Common myeloid progenitor, CD34-positive (primary cell): Measurements from ENCODE around the gene UBA52.
"Not testable (repeated sequence)": the region's sequence is repeated elsewhere in the genome, so short reads cannot be mapped to it uniquely, and the experiment has no call there.

Experiments used
- CTCF ChIA-PET: fragments of 350-600 bp; sonication (Branson Sonifier 250); formaldehyde crosslinking; loops from one replicate; lab custom pipeline; 2021; ENCODE audit warnings: antibody characterized with exemption; lab: Charles Lee
- POLR2A ChIA-PET: fragments of 350-600 bp; sonication (Branson Sonifier 250); formaldehyde crosslinking; loops from one replicate; lab custom pipeline; 2021; ENCODE audit warnings: antibody characterized with exemption; lab: Charles Lee
- DNase-seq, 3 donors: peaks; one replicate each; pipeline versions ENCODE4 v3.0.0 to v3.0.0-alpha.2; 2013
- H3K27ac ChIP-seq, 2 experiments: 1 replicate in 1 of 2; 2 replicates in 1 of 2; pipeline ENCODE4 v1.7.0; 2013; ENCODE audit warnings: inconsistent platforms in 2 of 2, low read length in 2 of 2, mild to moderate bottlenecking in 2 of 2, low read depth in 1 of 2, moderate library complexity in 1 of 2; ENCODE audit not compliant: severe bottlenecking in 2 of 2, insufficient read depth in 1 of 2, poor library complexity in 1 of 2
- H3K27me3 ChIP-seq, 5 experiments: replicated peaks in 2 of 5; 1 replicate in 3 of 5; 2 replicates in 2 of 5; pipeline versions ENCODE4 v1.6.1 to v1.7.0; 2013; ENCODE audit warnings: low read length in 4 of 5, mild to moderate bottlenecking in 2 of 5, moderate library complexity in 2 of 5, inconsistent platforms in 1 of 5; ENCODE audit not compliant: insufficient read depth in 5 of 5, control insufficient read depth in 4 of 5
- H3K36me3 ChIP-seq, 4 experiments: 1 replicate in 2 of 4; 2 replicates in 2 of 4; pipeline versions ENCODE4 v1.6.1 to v1.7.0; 2013; ENCODE audit warnings: low read length in 3 of 4, control low read depth in 1 of 4, mild to moderate bottlenecking in 1 of 4; ENCODE audit not compliant: control insufficient read depth in 4 of 4, insufficient read depth in 4 of 4
- H3K4me1 ChIP-seq, 4 experiments: 1 replicate in 3 of 4; 2 replicates in 1 of 4; pipeline versions ENCODE4 v1.6.1 to v1.7.1; 2013; ENCODE audit warnings: low read length in 3 of 4, mild to moderate bottlenecking in 3 of 4, control low read depth in 1 of 4, inconsistent platforms in 1 of 4, moderate library complexity in 1 of 4; ENCODE audit not compliant: control insufficient read depth in 4 of 4, insufficient read depth in 4 of 4; ENCODE audit errors: control extremely low read depth in 1 of 4
- H3K4me3 ChIP-seq, 7 experiments: 1 replicate in 4 of 7; 2 replicates in 3 of 7; pipeline versions ENCODE4 v1.5.1 to v1.7.0; 2013; ENCODE audit warnings: mild to moderate bottlenecking in 7 of 7, low read length in 6 of 7, moderate library complexity in 6 of 7, inconsistent platforms in 2 of 7, low read depth in 2 of 7, control low read depth in 1 of 7; ENCODE audit not compliant: insufficient read depth in 4 of 7, control insufficient read depth in 1 of 7; ENCODE audit errors: extremely low read depth in 1 of 7
- H3K9me3 ChIP-seq, 5 experiments: 1 replicate in 4 of 5; 2 replicates in 1 of 5; pipeline versions ENCODE4 v1.6.1 to v1.7.1; 2013; ENCODE audit warnings: low read length in 4 of 5, mild to moderate bottlenecking in 2 of 5, inconsistent platforms in 1 of 5, low read depth in 1 of 5, moderate library complexity in 1 of 5; ENCODE audit not compliant: control insufficient read depth in 4 of 5, insufficient read depth in 2 of 5; ENCODE audit errors: control extremely low read depth in 1 of 5
- WGBS: methylation state at CpG from one replicate; pipeline ENCODE4 v1.1.5; 2013; ENCODE audit not compliant: insufficient coverage; 5-methylcytosine and 5-hydroxymethylcytosine counted together

The UBA52 gene

GRCh38 chr19:18594824-18595373, 23.2 kb downstream of the UBA52 start:
- no peaks in the 10 kb centered on the region for H3K9me3 ChIP-seq
- H3K36me3 ChIP-seq: peaks cover 0 to 14% (median 7%) of the 10 kb centered on the region in 4 experiments
- H3K27me3 ChIP-seq: peaks cover 0 to 51% (median 8%) of the 10 kb centered on the region in 5 experiments
- ChIA-PET CTCF (interaction anchor here (1.1 to 2.4 kb wide), 6 partner anchors 35 to 252 kb away, joined by 4 to 12 read pairs (median 4); no protein-coding TSS in a partner anchor), POLR2A (no interaction called here)
- no peak for DNase-seq
- peak overlapping the region in 6 of 7 experiments; percentile 11 to 57 (median 40) for H3K4me3 ChIP-seq
- no peak overlapping the region for H3K27ac ChIP-seq
- 10% methylated on average over 19 of the region's 26 CpGs for WGBS
- H3K4me1 ChIP-seq: peaks cover 0 to 37% (median 27%) of the 10 kb centered on the region in 4 experiments

GRCh38 chr19:18595475-18595874, 23.8 kb downstream of the UBA52 start:
- H3K4me3 ChIP-seq: no peak overlapping the region
- no peak for DNase-seq
- H3K27me3 ChIP-seq: peaks cover 0 to 53% (median 8%) of the 10 kb centered on the region in 5 experiments
- H3K27ac ChIP-seq: no peak overlapping the region
- H3K36me3 ChIP-seq: peaks cover 0 to 12% (median 6%) of the 10 kb centered on the region in 4 experiments
- ChIA-PET CTCF (interaction anchor here (1.2 kb wide), 1 partner anchor 37 kb away, joined by 3 read pairs; the partner anchor contains the start of gene KXD1), POLR2A (no interaction called here)
- H3K4me1 ChIP-seq: peaks cover 0 to 31% (median 23%) of the 10 kb centered on the region in 4 experiments
- no peaks in the 10 kb centered on the region for H3K9me3 ChIP-seq
- WGBS: 93% methylated on average over 4 of the region's 6 CpGs

GRCh38 chr19:18596752-18597157, 25.1 kb downstream of the UBA52 start:
- H3K27ac ChIP-seq: no peak overlapping the region
- H3K36me3 ChIP-seq: peaks cover 0 to 5% (median 0%) of the 10 kb centered on the region in 4 experiments
- H3K9me3 ChIP-seq: no peaks in the 10 kb centered on the region
- H3K27me3 ChIP-seq: peaks cover 0 to 61% (median 8%) of the 10 kb centered on the region in 5 experiments
- CTCF ChIA-PET: interaction anchor here (1.0 kb wide), 1 partner anchor 250 kb away, joined by 3 read pairs; no protein-coding TSS in a partner anchor
- H3K4me3 ChIP-seq: peak overlapping the region in 1 of 7 experiments; percentile 11
- 12% methylated on average over 16 of the region's 21 CpGs for WGBS
- peaks cover 0 to 28% (median 23%) of the 10 kb centered on the region in 4 experiments for H3K4me1 ChIP-seq
- POLR2A ChIA-PET: interaction anchor here (0.6 kb wide), 1 partner anchor 15 kb away, joined by 3 read pairs; no protein-coding TSS in a partner anchor
- DNase-seq: peak in 2 of 3 donors; percentile 48 to 56

- Histone ChIP-seq H3K27ac (no peak overlapping the region), H3K36me3 (no peaks in the 10 kb centered on the region), H3K27me3 (peaks cover 0 to 74% (median 11%) of the 10 kb centered on the region in 5 experiments), H3K9me3 (no peaks in the 10 kb centered on the region), H3K4me3 (no peak overlapping the region), H3K4me1 (peaks cover 0 to 28% (median 23%) of the 10 kb centered on the region in 4 experiments)
- WGBS: 84% methylated on average over 7 of the region's 25 CpGs
- POLR2A ChIA-PET: no interaction called here
- DNase-seq: no peak
- CTCF ChIA-PET: interaction anchor here (0.5 to 1.2 kb wide), 4 partner anchors 9 to 266 kb away, joined by 3 read pairs; no protein-coding TSS in a partner anchor
These were observed 26.4 kb downstream of the UBA52 start for GRCh38 chr19:18597809-18598660.

- no peaks in the 10 kb centered on the region for H3K36me3 ChIP-seq
- WGBS: 94% methylated on average over 19 of the region's 20 CpGs
- H3K9me3 ChIP-seq: no peaks in the 10 kb centered on the region
- ChIA-PET POLR2A (no interaction called here), CTCF (interaction anchor here (1.0 to 1.7 kb wide), 3 partner anchors 8 to 80 kb away, joined by 3 to 5 read pairs (median 3); no protein-coding TSS in a partner anchor)
- no peak overlapping the region for H3K4me3 ChIP-seq
- peaks cover 0 to 88% (median 18%) of the 10 kb centered on the region in 5 experiments for H3K27me3 ChIP-seq
- H3K4me1 ChIP-seq: peaks cover 0 to 23% (median 19%) of the 10 kb centered on the region in 4 experiments
- H3K27ac ChIP-seq: no peak overlapping the region
- no peak for DNase-seq
These were observed 27.8 kb downstream of the UBA52 start for GRCh38 chr19:18599485-18599884.

GRCh38 chr19:18600692-18601397, 29.2 kb downstream of the UBA52 start:
- H3K27ac ChIP-seq, H3K36me3 ChIP-seq, H3K9me3 ChIP-seq, DNase-seq, H3K4me3 ChIP-seq, POLR2A ChIA-PET: not testable (repeated sequence)
- Histone ChIP-seq H3K4me1 (peaks cover 0 to 13% (median 11%) of the 10 kb centered on the region in 4 experiments), H3K27me3 (peaks cover 0 to 88% (median 18%) of the 10 kb centered on the region in 5 experiments)
- 95% methylated on average over 11 of the region's 15 CpGs for WGBS
- CTCF ChIA-PET: interaction anchor here (1.7 kb wide), 1 partner anchor 10 kb away, joined by 5 read pairs; no protein-coding TSS in a partner anchor
